IMR-90 (cell line): ENCODE measurements around the gene SLC3A2. TPM values are rescaled to one million over a fixed set of nuclear protein-coding genes. Genes with fewer than 3 reads are reported as not detected.

Source experiments
- ATAC-seq: fragments of 200-7000 bp; cut with Tn5 transposase; 2 replicates; pipeline ENCODE4 v1.9.1; 2020; ENCODE audit warnings: low read depth, mild to moderate bottlenecking, moderate library complexity
- BruUV-seq: library from RNA; stranded (reverse); fragments of 400-500 nt; replicated peaks from 2 replicates; lab custom pipeline; 2021; lab: Mats Ljungman, UMichigan
- CTCF ChIA-PET: fragments of 300-600 bp; formaldehyde crosslinking; extraction: SDS; loops from one replicate; lab custom pipeline; 2021; ENCODE audit warnings: antibody characterized with exemption; lab: Yijun Ruan, JAX
- POLR2A ChIA-PET: fragments of 300-600 bp; sonication (Branson Sonifier 250); formaldehyde crosslinking; loops from one replicate; lab custom pipeline; 2022; ENCODE audit warnings: antibody characterized with exemption; ENCODE audit not compliant: unreplicated experiment; lab: Charles Lee
- DNase-seq: peaks from one replicate; pipeline ENCODE4 v3.0.0; 2013
- H2AFZ ChIP-seq: replicated peaks from 2 replicates; pipeline ENCODE3; 2013; ENCODE audit warnings: low read length, mild to moderate bottlenecking; ENCODE audit not compliant: poor library complexity
- H2AK5ac ChIP-seq: 2 replicates; pipeline ENCODE4 v1.6.1; 2013; ENCODE audit warnings: low read depth, low read length, inconsistent platforms
- H2AK9ac ChIP-seq: replicated peaks from 2 replicates; pipeline ENCODE3; 2013; ENCODE audit warnings: mild to moderate bottlenecking, low read depth, low read length, moderate library complexity; ENCODE audit not compliant: poor library complexity
- H2BK120ac ChIP-seq: 2 replicates; pipeline ENCODE4 v1.6.1; 2013; ENCODE audit warnings: low read depth, low read length, inconsistent platforms
- H2BK15ac ChIP-seq: 3 replicates; pipeline ENCODE4 v1.6.1; 2013; ENCODE audit warnings: low read depth, low read length, inconsistent platforms
- H2BK20ac ChIP-seq: 2 replicates; pipeline ENCODE4 v1.6.1; 2013; ENCODE audit warnings: low read depth, mild to moderate bottlenecking, inconsistent platforms, low read length, moderate library complexity
- H2BK5ac ChIP-seq: 2 replicates; pipeline ENCODE4 v1.6.1; 2013; ENCODE audit warnings: mild to moderate bottlenecking, low read depth, low read length, inconsistent platforms; ENCODE audit not compliant: poor library complexity, severe bottlenecking
- H3K14ac ChIP-seq: replicated peaks from 2 replicates; pipeline ENCODE4 v1.6.1; 2013; ENCODE audit warnings: low read depth, low read length, inconsistent platforms
- H3K18ac ChIP-seq: 2 replicates; pipeline ENCODE4 v1.6.1; 2013; ENCODE audit warnings: low read depth, low read length, control low read depth
- H3K23ac ChIP-seq: 2 replicates; pipeline ENCODE4 v1.6.1; 2013; ENCODE audit warnings: low read depth, low read length, inconsistent platforms
- H3K27ac ChIP-seq: 2 replicates; pipeline ENCODE4 v1.5.1; 2013; ENCODE audit warnings: mild to moderate bottlenecking, control low read depth, low read length; ENCODE audit not compliant: insufficient read depth
- H3K27me3 ChIP-seq: 2 replicates; pipeline ENCODE4 v1.6.1; 2013; ENCODE audit warnings: low read length; ENCODE audit not compliant: control insufficient read depth, insufficient read depth
- H3K36me3 ChIP-seq: 2 replicates; pipeline ENCODE4 v1.6.1; 2013; ENCODE audit warnings: low read length, mixed read lengths; ENCODE audit not compliant: control insufficient read depth, insufficient read depth
- H3K4ac ChIP-seq: 2 replicates; pipeline ENCODE4 v1.6.1; 2013; ENCODE audit warnings: low read depth, low read length, inconsistent platforms
- H3K4me1 ChIP-seq: 2 replicates; pipeline ENCODE4 v1.6.1; 2013; ENCODE audit warnings: low read length, mixed read lengths; ENCODE audit not compliant: control insufficient read depth, insufficient read depth
- H3K4me2 ChIP-seq: 2 replicates; pipeline ENCODE4 v1.6.1; 2013; ENCODE audit warnings: low read depth, mild to moderate bottlenecking, control low read depth, low read length, moderate library complexity
- H3K4me3 ChIP-seq: 2 replicates; pipeline ENCODE4 v1.5.1; 2013; ENCODE audit warnings: low read depth, mild to moderate bottlenecking, control low read depth, low read length, moderate library complexity; ENCODE audit not compliant: insufficient read depth
- H3K56ac ChIP-seq: 2 replicates; pipeline ENCODE4 v1.6.1; 2013; ENCODE audit warnings: low read length, inconsistent platforms; ENCODE audit not compliant: insufficient read depth; ENCODE audit errors: extremely low read depth
- H3K79me1 ChIP-seq, 2 experiments: 2 replicates each; pipeline ENCODE4 v1.6.1; 2013; ENCODE audit warnings: low read length in 2 of 2, inconsistent platforms in 1 of 2, low read depth in 1 of 2
- H3K9ac ChIP-seq: 2 replicates; pipeline ENCODE4 v1.6.1; 2013; ENCODE audit warnings: low read depth, low read length, control low read depth
- H3K9me1 ChIP-seq: 2 replicates; pipeline ENCODE4 v1.6.1; 2013; ENCODE audit warnings: low read length, inconsistent platforms; ENCODE audit not compliant: insufficient read depth
- H3K9me3 ChIP-seq: 2 replicates; pipeline ENCODE4 v1.6.1; 2013; ENCODE audit warnings: low read length; ENCODE audit not compliant: control insufficient read depth, insufficient read depth
- H4K20me1 ChIP-seq: 2 replicates; pipeline ENCODE4 v1.6.1; 2013; ENCODE audit warnings: low read length, inconsistent platforms; ENCODE audit not compliant: insufficient read depth
- H4K5ac ChIP-seq: 2 replicates; pipeline ENCODE4 v1.6.1; 2013; ENCODE audit warnings: mild to moderate bottlenecking, low read depth, low read length, control low read depth
- H4K8ac ChIP-seq, 2 experiments: 2 replicates each; pipeline ENCODE4 v1.6.1; 2013; ENCODE audit warnings: low read depth in 2 of 2, low read length in 2 of 2, control low read depth in 1 of 2, inconsistent platforms in 1 of 2
- H4K91ac ChIP-seq: 2 replicates; pipeline ENCODE4 v1.6.1; 2013; ENCODE audit warnings: low read depth, low read length, inconsistent platforms; ENCODE audit not compliant: insufficient read depth
- CHD1 ChIP-seq: IDR thresholded peaks from 2 replicates; pipeline ENCODE4 v1.6.1; 2012; ENCODE audit warnings: low read depth, low read length, improper control_type of control experiment
- ELK1 ChIP-seq: fragments of 150-350 bp; IDR thresholded peaks from 2 replicates; pipeline ENCODE4 v1.6.1; 2016; ENCODE audit warnings: low read depth, mild to moderate bottlenecking, low read length, moderate library complexity, borderline replicate concordance
- POLR2A ChIP-seq: IDR thresholded peaks from 2 replicates; pipeline ENCODE4 v1.6.1; 2012; ENCODE audit warnings: mild to moderate bottlenecking, low read depth, low read length
- SMC3 ChIP-seq: fragments of 150-350 bp; IDR thresholded peaks from 2 replicates; pipeline ENCODE4 v1.6.1; 2016; ENCODE audit warnings: low read depth, mild to moderate bottlenecking, antibody characterized with exemption, low read length, moderate library complexity
- USF2 ChIP-seq: fragments of 150-350 bp; IDR thresholded peaks from 2 replicates; pipeline ENCODE4 v1.6.1; 2017; ENCODE audit warnings: mild to moderate bottlenecking, antibody characterized with exemption, low read length, low read depth
- WGBS, 2 experiments: methylation state at CpG; one replicate each; pipeline versions ENCODE4 v1.1.5 to v1.1.7; 2013; ENCODE audit warnings: missing lambda C conversion rate in 2 of 2; ENCODE audit not compliant: insufficient read length in 1 of 2; ENCODE audit errors: extremely low coverage in 2 of 2; 5-methylcytosine and 5-hydroxymethylcytosine counted together
- dilution Hi-C: fragments of 300-500 bp; cut with HindIII; formaldehyde crosslinking; loops from one replicate; pipeline ENCODE4 v1.14.3; 2018; ENCODE audit warnings: low sequenced_read_pairs; ENCODE audit not compliant: unreplicated experiment
- in situ Hi-C: fragments of 300-500 bp; cut with MboI; formaldehyde crosslinking; loops from 3 replicates; pipeline ENCODE4 v1.14.3; 2019; ENCODE audit warnings: low sequenced_read_pairs, inconsistent platforms, mixed read lengths
- intact Hi-C: fragments of 100-400 bp; cut with micrococcal nuclease; formaldehyde crosslinking; loops from 2 replicates; pipeline ENCODE4 v1.10.0; 2022
- polyA plus RNA-seq, 3 experiments: library from polyadenylated mRNA; depleted of rRNA; stranded (reverse); fragments of >200 nt; gene quantifications; 2 replicates each; pipeline ENCODE4 v1.2.3, GENCODE V29; 2012; ENCODE audit warnings: low replicate concordance in 1 of 3
- total RNA-seq: library from RNA; depleted of rRNA; stranded (reverse); fragments of >200 nt; gene quantifications from 2 replicates; pipeline ENCODE4 v1.2.3, GENCODE V29; 2012

SLC3A2 gene
- total and polyA plus RNA-seq, 2 of the 4 experiments (the other 2 are of a cell fraction): 140 to 239 TPM

- ChIA-PET POLR2A (interaction anchor here (0.6 kb wide), 1 partner anchor 305 kb away, joined by 15 read pairs; no protein-coding TSS in a partner anchor), CTCF (no interaction called here)
- H3K9me1 ChIP-seq: no peaks in the 10 kb centered on the region
- in situ Hi-C loops: no loop called here
- peak overlapping the region; percentile 13 for H2AK9ac ChIP-seq
- H3K9me3 ChIP-seq: no peaks in the 10 kb centered on the region; the same call in 1 of the 2 replicates
- no peak overlapping the region for H3K4ac ChIP-seq
- H3K56ac ChIP-seq: no peak overlapping the region
- peak overlapping the region; percentile 10; the same call in 1 of the 2 replicates for H3K4me3 ChIP-seq
- peak overlapping the region; percentile 82 for H2AFZ ChIP-seq
- H2BK5ac ChIP-seq: no peak overlapping the region
- no peak overlapping the region for H2BK15ac ChIP-seq
- no peak overlapping the region for H3K27ac ChIP-seq
- no peak for DNase-seq
- H2AK5ac ChIP-seq: no peak overlapping the region
- no peaks in the 10 kb centered on the region for H3K79me1 ChIP-seq
- H2BK20ac ChIP-seq: no peak overlapping the region
- H3K23ac ChIP-seq: no peak overlapping the region
- no peak overlapping the region for H2BK120ac ChIP-seq
- no peaks in the 10 kb centered on the region for H3K36me3 ChIP-seq
- no peak overlapping the region for H4K91ac ChIP-seq
- no peak overlapping the region for H4K8ac ChIP-seq
- H3K14ac ChIP-seq: no peak overlapping the region
- no peak overlapping the region for H3K18ac ChIP-seq
- no peaks in the 10 kb centered on the region for H4K20me1 ChIP-seq
- H3K27me3 ChIP-seq: peaks cover 85% of the 10 kb centered on the region
- dilution Hi-C loops: no loop called here
- WGBS, 2 experiments: 2% methylated on average over 55 of the region's 71 CpGs; no CpG with 5 or more reads in 1 of the 2 experiments
- intact Hi-C loops: no loop called here
- ATAC-seq: peak; percentile 5; the same call in 1 of the 2 replicates
- no peak overlapping the region for H4K5ac ChIP-seq
- no TSS peak for BruUV-seq
- no peak for TF ChIP-seq SMC3
- no peak for TF ChIP-seq POLR2A
- TF ChIP-seq CHD1: no peak
- TF ChIP-seq ELK1: no peak
- no peak for TF ChIP-seq USF2
- peak overlapping the region; percentile 25 for H3K4me2 ChIP-seq
- no peak overlapping the region for H3K9ac ChIP-seq
- peaks cover 8% of the 10 kb centered on the region; the same call in 1 of the 2 replicates for H3K4me1 ChIP-seq
These were observed 45.3 kb downstream of the SLC3A2 start for GRCh38 chr11:62925745-62926679.
